HEK293 (cell line): Measurements from ENCODE around the gene SCUBE1.

Experiments
- CTCF ChIP-seq: fragments of 450-650 bp; formaldehyde crosslinking; IDR thresholded peaks from 2 replicates; pipeline ENCODE4 v1.5.1; 2016; ENCODE audit warnings: missing biosample characterization, missing genetic modification characterization
- ZBTB20 ChIP-seq: fragments of 450-650 bp; formaldehyde crosslinking; IDR thresholded peaks from 2 replicates; pipeline ENCODE4 v1.5.1; 2016; ENCODE audit warnings: missing biosample characterization, missing genetic modification characterization

DNA sequence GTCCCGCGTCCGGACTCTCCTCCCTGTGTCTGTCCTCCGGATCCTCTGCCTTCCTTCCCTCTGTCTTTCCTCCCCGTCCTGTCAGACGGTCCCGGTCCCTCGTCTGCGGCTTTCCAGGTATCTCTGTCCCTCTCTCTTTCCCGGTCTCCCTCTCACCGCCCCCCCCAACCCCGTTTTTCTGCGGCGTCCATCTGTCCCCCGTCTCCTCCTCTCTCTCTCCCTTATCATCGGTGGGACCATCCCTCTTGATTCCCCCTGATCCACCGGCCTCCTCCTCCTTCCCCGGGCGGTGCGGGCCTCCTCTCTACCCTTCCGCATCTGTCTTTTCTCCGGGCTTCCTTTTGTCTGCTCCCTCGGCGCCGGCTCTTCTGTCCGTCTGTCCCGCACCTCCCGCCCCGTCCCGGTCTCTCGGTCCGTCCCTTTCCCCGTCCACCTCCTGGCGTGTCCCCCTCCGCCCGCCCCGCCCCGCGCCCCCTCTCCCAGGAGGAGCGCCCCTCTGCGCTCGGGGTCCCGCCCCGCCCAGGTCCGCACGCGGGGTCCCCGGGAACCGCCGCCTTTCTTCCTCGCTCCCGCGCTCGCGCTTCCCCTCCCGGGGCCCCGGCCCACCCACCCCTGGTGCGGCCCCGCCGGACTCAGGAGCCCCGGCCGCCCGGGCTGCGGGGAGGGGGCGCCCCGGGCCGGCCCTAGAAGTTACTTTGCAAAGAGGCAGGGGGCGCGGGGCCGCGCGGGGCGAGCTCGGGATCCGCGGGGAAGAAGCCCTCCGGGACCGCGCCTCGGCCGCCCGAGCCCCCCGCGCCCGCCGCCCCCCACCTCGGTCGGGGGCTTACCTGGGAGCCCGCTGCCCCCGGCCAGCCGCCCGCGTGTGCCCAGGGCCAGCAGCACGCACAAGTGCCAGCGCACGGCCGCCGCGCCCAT is 568 bp downstream of the SCUBE1 start:
- no peak for TF ChIP-seq CTCF (tag by site-specific recombination)
- no peak for TF ChIP-seq ZBTB20
